Thyroid gland (tissue), 4 donors: Measurements from ENCODE around the gene ANAPC16. TPM values are rescaled to one million over a fixed set of nuclear protein-coding genes. Genes with fewer than 3 reads are reported as not detected.

Experiments
- DNase-seq, 2 donors: peaks; one replicate each; pipeline ENCODE4 v3.0.0-alpha.2; 2019
- H3K27ac ChIP-seq, 3 donors: fragments of 200-600 bp; sonication (generic); 1 replicate in 2 of 3; 2 replicates in 1 of 3; pipeline ENCODE4 v1.5.1; 2016 to 2019; ENCODE audit warnings: mild to moderate bottlenecking in 1 of 3, moderate library complexity in 1 of 3
- H3K27me3 ChIP-seq: fragments of 200-600 bp; sonication (generic); one replicate; pipeline ENCODE4 v1.5.1; 2019
- H3K36me3 ChIP-seq, 2 donors: fragments of 200-600 bp; sonication (generic); one replicate each; pipeline ENCODE4 v1.5.1; 2016 to 2019
- H3K4me1 ChIP-seq, 2 donors: fragments of 200-600 bp; sonication (generic); one replicate each; pipeline ENCODE4 v1.5.1; 2017 to 2019
- H3K4me3 ChIP-seq, 3 donors: fragments of 200-600 bp; sonication (generic); replicated peaks in 1 of 3; 1 replicate in 2 of 3; 2 replicates in 1 of 3; pipeline ENCODE4 v1.5.1; 2016; ENCODE audit warnings: mild to moderate bottlenecking in 1 of 3
- H3K9me3 ChIP-seq: fragments of 200-600 bp; sonication (generic); one replicate; pipeline ENCODE4 v1.5.1; 2017
- CTCF ChIP-seq, 6 experiments: fragments of 200-600 bp in 3 of 6; fragments of 450-650 bp in 3 of 6; sonication (generic) in 3 of 6; IDR thresholded peaks; one replicate each; pipeline ENCODE4 v1.5.1; 2016 to 2019; ENCODE audit warnings: antibody characterized with exemption in 6 of 6, mild to moderate bottlenecking in 2 of 6, inconsistent platforms in 1 of 6, moderate library complexity in 1 of 6
- POLR2A ChIP-seq, 2 donors: fragments of 450-650 bp; IDR thresholded peaks; one replicate each; pipeline ENCODE4 v1.6.1; 2017; ENCODE audit warnings: antibody characterized with exemption in 2 of 2, mild to moderate bottlenecking in 2 of 2, moderate library complexity in 1 of 2
- WGBS, 2 donors: methylation state at CpG; one replicate each; pipeline ENCODE4 v1.1.5; 2017; 5-methylcytosine and 5-hydroxymethylcytosine counted together
- intact Hi-C: fragments of 100-400 bp; cut with DNase I; formaldehyde crosslinking; loops from one replicate; pipeline ENCODE4 v1.15.1; 2023
- total RNA-seq, 4 donors: library from RNA; depleted of rRNA; stranded (reverse); fragments of >200 nt; gene quantifications; one replicate each; pipeline ENCODE4 v1.2.3, GENCODE V29; 2016

ANAPC16 gene
- total RNA-seq, 4 donors from 2014 or later, result 100 to 214 (median 129) TPM

GRCh38 chr10:72274730-72275350, 59.0 kb downstream of the ANAPC16 start:
- Histone ChIP-seq H3K9me3 (no peaks in the 10 kb centered on the region), H3K27ac (peak overlapping the region; percentile 98 to 99 (median 98)), H3K4me3 (peak overlapping the region; percentile 71 to 91 (median 79)), H3K36me3 (peaks cover 12 to 20% of the 10 kb centered on the region in 2 donors), H3K4me1 (peaks cover 32 to 43% of the 10 kb centered on the region in 2 donors), H3K27me3 (no peaks in the 10 kb centered on the region)
- TF ChIP-seq POLR2A (IDR thresholded peaks at IDR 0.05), result peak in 1 of 2 donors; percentile 60
- peak in 5 of 6 experiments; percentile 54 to 68 (median 66) for TF ChIP-seq CTCF (IDR thresholded peaks at IDR 0.05)
- intact Hi-C loops, result loop anchor here (5.0 kb wide), 1 partner anchor 52 kb away; no protein-coding TSS in a partner anchor
- WGBS, 2 donors, result 31 to 33% methylated on average over 2 to 11 of the region's 26 CpGs
- peak; percentile 79 to 84 for DNase-seq

GRCh38 chr10:72275351-72276012, 59.7 kb downstream of the ANAPC16 start:
- Histone ChIP-seq H3K36me3 (peaks cover 12 to 20% of the 10 kb centered on the region in 2 donors), H3K4me1 (peaks cover 32 to 43% of the 10 kb centered on the region in 2 donors), H3K27ac (peak overlapping the region; percentile 98 to 99 (median 98)), H3K27me3 (no peaks in the 10 kb centered on the region), H3K9me3 (no peaks in the 10 kb centered on the region), H3K4me3 (peak overlapping the region; percentile 71 to 91 (median 79))
- no peak for DNase-seq
- intact Hi-C loops, result loop anchor here (5.0 kb wide), 1 partner anchor 52 kb away; no protein-coding TSS in a partner anchor
- TF ChIP-seq POLR2A (IDR thresholded peaks at IDR 0.05) (no peak), CTCF (IDR thresholded peaks at IDR 0.05) (no peak)
- 19 to 21% methylated on average over 12 of the region's 12 CpGs for WGBS, 2 donors

GRCh38 chr10:72276013-72276387, 60.2 kb downstream of the ANAPC16 start:
- TF ChIP-seq CTCF (IDR thresholded peaks at IDR 0.05) (no peak), POLR2A (IDR thresholded peaks at IDR 0.05) (peak in 1 of 2 donors; percentile 59)
- H3K9me3 ChIP-seq, result no peaks in the 10 kb centered on the region
- 23 to 27% methylated on average over 4 of the region's 4 CpGs for WGBS, 2 donors
- peak overlapping the region in 1 of 3 donors; percentile 71 for H3K4me3 ChIP-seq
- H3K27me3 ChIP-seq, result no peaks in the 10 kb centered on the region
- H3K4me1 ChIP-seq, result peaks cover 32 to 43% of the 10 kb centered on the region in 2 donors
- intact Hi-C loops, result loop anchor here (5.0 kb wide), 1 partner anchor 51 kb away; no protein-coding TSS in a partner anchor
- peaks cover 12 to 20% of the 10 kb centered on the region in 2 donors for H3K36me3 ChIP-seq
- peak; percentile 93 for DNase-seq
- peak overlapping the region; percentile 98 to 99 (median 98) for H3K27ac ChIP-seq

GRCh38 chr10:72276421-72277339, 60.9 kb downstream of the ANAPC16 start:
- TF ChIP-seq CTCF (IDR thresholded peaks at IDR 0.05), result no peak
- no peak for TF ChIP-seq POLR2A (IDR thresholded peaks at IDR 0.05)
- peaks cover 32 to 43% of the 10 kb centered on the region in 2 donors for H3K4me1 ChIP-seq
- no peaks in the 10 kb centered on the region for H3K9me3 ChIP-seq
- H3K27me3 ChIP-seq, result no peaks in the 10 kb centered on the region
- DNase-seq, result peak; percentile 47 to 55
- peak overlapping the region in 1 of 3 donors; percentile 71 for H3K4me3 ChIP-seq
- H3K27ac ChIP-seq, result peak overlapping the region; percentile 98 to 99 (median 98)
- peaks cover 12 to 20% of the 10 kb centered on the region in 2 donors for H3K36me3 ChIP-seq
- intact Hi-C loops, result loop anchor here (5.0 kb wide), 1 partner anchor 51 kb away; no protein-coding TSS in a partner anchor
- 39 to 53% methylated on average over 6 of the region's 6 CpGs for WGBS, 2 donors
